Urinary bladder (tissue), 4 donors: ENCODE data around the gene PLEKHA1. TPM values are rescaled to one million over a fixed set of nuclear protein-coding genes. Genes with fewer than 3 reads are reported as not detected.

ENCODE experiments used
- DNase-seq: peaks from one replicate; pipeline ENCODE4 v3.0.0-alpha.2; 2015; ENCODE audit errors: extremely low spot score
- H3K27ac ChIP-seq: one replicate; pipeline ENCODE4 v1.5.1; 2013; ENCODE audit warnings: low read depth, mild to moderate bottlenecking, moderate library complexity
- H3K36me3 ChIP-seq: one replicate; pipeline ENCODE4 v1.6.1; 2013; ENCODE audit warnings: mild to moderate bottlenecking, moderate library complexity; ENCODE audit not compliant: insufficient read depth
- H3K4me1 ChIP-seq: one replicate; pipeline ENCODE4 v1.6.1; 2013; ENCODE audit warnings: mild to moderate bottlenecking, moderate library complexity; ENCODE audit not compliant: insufficient read depth
- H3K4me3 ChIP-seq: one replicate; pipeline ENCODE4 v1.5.1; 2013; ENCODE audit warnings: low read depth, low read length
- WGBS: extraction: QIAGEN DNeasy Blood & Tissue Kit; methylation state at CpG from one replicate; pipeline ENCODE4 v1.1.7; 2013; 5-methylcytosine and 5-hydroxymethylcytosine counted together
- polyA plus RNA-seq: library from polyadenylated mRNA; stranded (reverse); fragments of 200-250 nt; gene quantifications from one replicate; pipeline ENCODE4 v1.2.3, GENCODE V29; 2013
- small RNA-seq: library from RNA; depleted of rRNA; stranded (forward); fragments of <200 nt; gene quantifications from one replicate; pipeline ENCODE3, GENCODE V24; 2014
- total RNA-seq: library from RNA; depleted of rRNA; stranded (reverse); fragments of >200 nt; gene quantifications from one replicate; pipeline ENCODE4 v1.2.3, GENCODE V29; 2014
- donor health status: healthy with polysubstance abuse.
- donor health status: healthy.

The PLEKHA1 gene
- total and polyA plus RNA-seq, 2 donors: 20.9 to 59.5 TPM

- Histone ChIP-seq H3K36me3 (no peaks in the 10 kb centered on the region), H3K4me3 (no peak overlapping the region), H3K4me1 (no peaks in the 10 kb centered on the region), H3K27ac (no peak overlapping the region)
- no peak for DNase-seq
- WGBS: 91% methylated on average over 6 of the region's 6 CpGs
Observed at GRCh38 chr10:122481296-122482056, 107.0 kb downstream of the PLEKHA1 start.

Small RNA genes within 50 kb of the gene (small RNA-seq; reads per million reads assigned to genes)
- gene MIR3941 (not detected), gene RNU6-728P (not detected)

Other genes with a start within 250 kb of the PLEKHA1 start
- gene BTBD16, start 103.4 kb upstream of the PLEKHA1 start, total RNA-seq: 2.6 TPM
- 10.2 TPM for gene BTBD16, start 103.4 kb upstream of the PLEKHA1 start, polyA plus RNA-seq
- gene ARMS2, start 79.9 kb downstream of the PLEKHA1 start, total RNA-seq: not detected
- not detected for gene ARMS2, start 79.9 kb downstream of the PLEKHA1 start, polyA plus RNA-seq
- gene HTRA1, start 86.8 kb downstream of the PLEKHA1 start, total RNA-seq: 83.9 TPM
- gene HTRA1, start 86.8 kb downstream of the PLEKHA1 start, polyA plus RNA-seq: 145 TPM
- gene DMBT1, start 186.0 kb downstream of the PLEKHA1 start, total RNA-seq: 0.48 TPM
- gene DMBT1, start 186.0 kb downstream of the PLEKHA1 start, polyA plus RNA-seq: 4.8 TPM